Stimulated activated naive CD8-positive, alpha-beta T cell treated with anti-CD3 and anti-CD28 coated beads, Interleukin-15, Interleukin-2, amounts not matched to agents 100 ng/mL and 50 ng/mL, for 24 hours (primary cell): Measurements from ENCODE around the gene XPC.

ENCODE experiments used
- H3K27ac Mint-ChIP-seq: one replicate; pipeline ENCODE4 v1.8.0; 2021; ENCODE audit warnings: mild to moderate bottlenecking, mixed read lengths
- H3K27me3 Mint-ChIP-seq: one replicate; pipeline ENCODE4 v1.8.0; 2021; ENCODE audit warnings: mixed read lengths
- H3K36me3 Mint-ChIP-seq: one replicate; pipeline ENCODE4 v1.8.0; 2021; ENCODE audit warnings: low read depth, mixed read lengths
- H3K4me1 Mint-ChIP-seq: one replicate; pipeline ENCODE4 v1.8.0; 2021; ENCODE audit warnings: low read depth, mixed read lengths
- H3K4me3 Mint-ChIP-seq: one replicate; pipeline ENCODE4 v1.8.0; 2021; ENCODE audit warnings: mild to moderate bottlenecking, mixed read lengths
- H3K9me3 Mint-ChIP-seq: one replicate; pipeline ENCODE4 v1.8.0; 2021; ENCODE audit warnings: mixed read lengths

The XPC gene

DNA sequence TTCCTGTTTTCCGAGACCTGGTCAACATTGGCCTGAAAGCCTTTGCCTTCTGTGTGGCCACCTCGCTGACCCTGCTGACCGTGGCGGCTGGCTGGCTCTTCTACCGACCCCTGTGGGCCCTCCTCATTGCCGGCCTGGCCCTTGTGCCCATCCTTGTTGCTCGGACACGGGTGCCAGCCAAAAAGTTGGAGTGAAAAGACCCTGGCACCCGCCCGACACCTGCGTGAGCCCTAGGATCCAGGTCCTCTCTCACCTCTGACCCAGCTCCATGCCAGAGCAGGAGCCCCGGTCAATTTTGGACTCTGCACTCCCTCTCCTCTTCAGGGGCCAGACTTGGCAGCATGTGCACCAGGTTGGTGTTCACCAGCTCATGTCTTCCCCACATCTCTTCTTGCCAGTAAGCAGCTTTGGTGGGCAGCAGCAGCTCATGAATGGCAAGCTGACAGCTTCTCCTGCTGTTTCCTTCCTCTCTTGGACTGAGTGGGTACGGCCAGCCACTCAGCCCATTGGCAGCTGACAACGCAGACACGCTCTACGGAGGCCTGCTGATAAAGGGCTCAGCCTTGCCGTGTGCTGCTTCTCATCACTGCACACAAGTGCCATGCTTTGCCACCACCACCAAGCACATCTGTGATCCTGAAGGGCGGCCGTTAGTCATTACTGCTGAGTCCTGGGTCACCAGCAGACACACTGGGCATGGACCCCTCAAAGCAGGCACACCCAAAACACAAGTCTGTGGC, 36.6 kb downstream of the XPC start:
- Mint-ChIP-seq H3K36me3 (peaks cover 48% of the 10 kb centered on the region), H3K27me3 (no peaks in the 10 kb centered on the region), H3K27ac (peak overlapping the region; percentile 75), H3K4me1 (peaks cover 50% of the 10 kb centered on the region), H3K4me3 (no peak overlapping the region), H3K9me3 (no peaks in the 10 kb centered on the region)

DNA sequence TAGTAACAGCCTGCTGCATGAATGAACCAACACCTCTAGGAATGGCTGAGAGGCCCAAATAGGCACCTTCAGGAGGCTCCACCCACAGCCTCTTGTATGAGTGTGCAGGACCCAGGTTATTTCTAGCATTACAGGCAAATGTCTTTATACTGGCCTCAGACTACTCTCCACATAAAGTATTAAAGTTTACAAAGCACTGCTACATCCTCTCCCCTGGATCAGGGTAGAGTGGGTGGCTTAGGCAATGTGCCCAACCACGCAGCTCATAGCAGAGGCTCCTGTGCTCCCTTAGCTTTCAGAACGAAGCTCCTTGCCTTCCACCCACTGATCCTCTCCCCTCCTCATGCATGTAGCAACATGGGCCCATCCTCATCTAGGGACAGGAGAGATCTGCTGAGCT, 37.3 kb downstream of the XPC start:
- peaks cover 50% of the 10 kb centered on the region for H3K4me1 Mint-ChIP-seq
- no peak overlapping the region for H3K27ac Mint-ChIP-seq
- no peaks in the 10 kb centered on the region for H3K27me3 Mint-ChIP-seq
- H3K36me3 Mint-ChIP-seq: peaks cover 44% of the 10 kb centered on the region
- no peaks in the 10 kb centered on the region for H3K9me3 Mint-ChIP-seq
- H3K4me3 Mint-ChIP-seq: no peak overlapping the region

DNA sequence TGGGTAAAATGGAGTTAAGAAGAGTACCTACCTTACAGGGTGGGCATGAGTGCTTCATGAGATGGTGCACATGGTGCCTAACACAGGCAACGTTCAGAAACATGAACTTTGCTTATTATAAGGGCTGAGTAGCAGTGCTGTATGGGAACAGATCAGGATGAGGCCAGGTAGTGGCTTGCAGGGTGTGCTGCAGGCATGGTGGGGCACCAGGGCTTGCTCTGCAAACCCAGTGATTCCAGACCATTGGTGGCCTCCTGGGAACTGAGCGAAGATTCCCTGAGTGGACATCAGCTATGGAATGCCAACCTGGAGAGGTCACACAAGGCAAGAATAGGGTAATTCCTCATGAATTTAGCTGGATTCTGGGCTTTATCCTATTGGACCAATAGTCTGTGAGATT, 37.7 kb downstream of the XPC start:
- Mint-ChIP-seq H3K4me3 (no peak overlapping the region), H3K27ac (no peak overlapping the region), H3K4me1 (peaks cover 50% of the 10 kb centered on the region), H3K36me3 (peaks cover 49% of the 10 kb centered on the region), H3K27me3 (no peaks in the 10 kb centered on the region), H3K9me3 (no peaks in the 10 kb centered on the region)

DNA sequence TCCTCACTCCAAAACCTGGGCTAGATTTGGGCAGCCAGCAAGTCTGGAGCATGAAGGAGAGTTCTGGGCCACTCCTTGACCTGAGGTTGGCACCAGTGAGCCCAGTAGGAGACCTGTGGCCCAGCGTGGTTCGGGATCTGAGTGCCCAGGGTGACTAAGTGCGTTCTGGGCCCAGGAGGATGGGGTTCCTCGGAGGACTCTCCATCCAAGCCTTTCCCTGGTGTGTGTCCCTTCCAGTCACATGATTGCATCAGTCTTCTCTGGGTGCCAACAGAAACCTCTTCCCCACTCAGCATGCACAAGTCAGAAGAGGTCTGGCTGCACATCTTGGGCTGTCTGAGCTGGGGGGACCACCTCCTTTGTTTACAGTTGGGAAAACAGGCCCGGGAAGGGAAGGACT, 38.6 kb downstream of the XPC start:
- H3K27ac Mint-ChIP-seq: no peak overlapping the region
- peaks cover 43% of the 10 kb centered on the region for H3K4me1 Mint-ChIP-seq
- H3K9me3 Mint-ChIP-seq: no peaks in the 10 kb centered on the region
- no peaks in the 10 kb centered on the region for H3K27me3 Mint-ChIP-seq
- H3K36me3 Mint-ChIP-seq: peaks cover 49% of the 10 kb centered on the region
- H3K4me3 Mint-ChIP-seq: no peak overlapping the region

DNA sequence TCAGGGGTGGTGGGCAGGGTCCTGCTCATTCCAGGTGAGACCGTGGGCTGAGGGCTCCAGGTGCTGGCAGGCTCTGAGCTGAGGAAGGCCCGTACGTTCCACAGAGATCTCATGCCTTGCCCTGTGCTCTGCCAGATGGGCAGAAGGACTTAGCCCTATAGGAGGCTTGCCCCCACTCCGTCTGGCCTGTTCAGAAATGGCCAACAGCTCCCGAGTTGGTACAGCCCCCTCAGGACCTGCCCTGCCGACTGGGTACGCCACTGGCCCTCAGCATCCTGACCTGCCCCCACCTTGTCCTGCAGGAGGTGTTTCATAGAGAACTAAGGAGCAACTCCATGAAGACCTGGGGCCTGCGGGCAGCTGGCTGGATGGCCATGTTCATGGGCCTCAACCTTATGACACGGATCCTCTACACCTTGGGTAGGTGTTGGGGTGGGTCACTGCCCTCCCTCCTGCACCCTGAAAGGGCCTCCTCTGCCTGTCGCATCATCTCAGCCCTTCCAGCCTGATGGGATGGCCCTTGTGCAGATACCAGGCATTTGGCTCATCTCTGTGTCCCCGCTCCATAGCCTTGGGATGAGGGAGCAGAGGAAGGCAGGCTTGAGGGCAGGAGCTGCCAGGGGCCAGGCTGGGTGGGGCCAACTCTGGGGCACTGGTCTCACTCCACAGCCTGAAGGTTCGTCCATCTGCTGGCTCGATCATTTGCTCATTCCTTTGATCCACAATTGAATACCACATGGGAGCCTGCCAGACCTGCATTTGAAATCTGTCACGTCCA, 39.3 kb downstream of the XPC start:
- Mint-ChIP-seq H3K4me3 (no peak overlapping the region), H3K4me1 (peaks cover 36% of the 10 kb centered on the region), H3K9me3 (no peaks in the 10 kb centered on the region), H3K36me3 (peaks cover 52% of the 10 kb centered on the region), H3K27me3 (no peaks in the 10 kb centered on the region), H3K27ac (no peak overlapping the region)

DNA sequence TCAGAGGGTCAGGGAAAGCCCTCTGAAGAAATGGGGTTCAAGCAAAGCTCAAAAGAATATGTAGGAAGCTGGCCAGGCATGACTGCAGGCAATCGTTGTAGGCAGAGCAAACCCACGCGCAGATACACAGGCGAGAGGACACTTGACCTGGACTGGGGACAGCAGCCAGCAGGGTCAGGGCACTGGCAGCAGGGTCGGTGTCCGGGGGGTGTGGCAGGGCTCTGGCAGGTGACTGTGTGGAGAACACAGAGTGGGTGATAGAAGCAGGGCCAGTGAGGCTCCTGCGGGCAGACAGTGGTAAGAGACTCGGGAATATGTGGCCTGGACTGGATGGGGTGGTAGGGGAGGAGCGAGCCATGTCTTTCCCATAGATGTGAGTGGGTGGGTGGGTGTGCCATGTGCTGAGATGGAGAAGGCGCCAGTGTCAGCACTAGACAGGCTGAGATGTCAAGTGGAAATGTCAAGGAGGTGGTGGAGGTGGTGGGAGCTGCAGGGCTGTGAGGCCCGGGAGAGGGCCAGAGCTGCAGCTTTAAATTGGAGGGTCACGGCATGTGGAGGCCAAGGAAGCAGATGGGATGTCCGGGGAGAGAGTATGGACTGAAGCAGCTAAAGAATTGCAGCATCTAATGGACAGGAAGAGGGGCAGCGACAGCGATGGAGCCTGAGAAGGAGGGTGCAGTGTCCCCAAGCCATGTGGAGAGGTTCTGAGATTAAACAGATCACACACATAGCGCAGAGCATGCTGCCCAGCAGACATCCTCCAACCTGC, 40.1 kb downstream of the XPC start:
- H3K9me3 Mint-ChIP-seq: no peaks in the 10 kb centered on the region
- no peak overlapping the region for H3K4me3 Mint-ChIP-seq
- H3K36me3 Mint-ChIP-seq: peaks cover 55% of the 10 kb centered on the region
- H3K27ac Mint-ChIP-seq: no peak overlapping the region
- H3K4me1 Mint-ChIP-seq: peaks cover 29% of the 10 kb centered on the region
- no peaks in the 10 kb centered on the region for H3K27me3 Mint-ChIP-seq

DNA sequence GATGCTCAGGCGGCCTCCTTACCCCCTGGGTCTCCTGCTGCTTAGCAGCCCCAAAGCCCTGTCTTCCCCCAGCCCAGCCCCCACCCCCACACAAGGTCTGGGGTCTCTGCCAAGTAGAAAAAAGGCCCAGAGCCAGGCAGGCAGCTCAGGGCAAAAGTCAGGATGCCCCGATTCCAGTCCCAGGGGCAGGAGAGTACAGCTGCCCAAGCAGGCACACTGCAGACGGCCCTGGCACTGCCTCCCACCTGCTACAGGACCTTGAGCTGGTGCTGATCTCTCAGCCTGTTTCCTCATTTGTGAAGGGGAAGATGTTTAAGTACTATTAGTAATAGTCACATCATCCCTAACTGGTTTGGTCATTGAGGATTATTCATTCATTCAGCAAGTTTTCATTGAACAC, 41.0 kb downstream of the XPC start:
- no peaks in the 10 kb centered on the region for H3K9me3 Mint-ChIP-seq
- H3K36me3 Mint-ChIP-seq: peaks cover 61% of the 10 kb centered on the region
- no peak overlapping the region for H3K27ac Mint-ChIP-seq
- H3K4me3 Mint-ChIP-seq: no peak overlapping the region
- H3K4me1 Mint-ChIP-seq: peaks cover 21% of the 10 kb centered on the region
- no peaks in the 10 kb centered on the region for H3K27me3 Mint-ChIP-seq

DNA sequence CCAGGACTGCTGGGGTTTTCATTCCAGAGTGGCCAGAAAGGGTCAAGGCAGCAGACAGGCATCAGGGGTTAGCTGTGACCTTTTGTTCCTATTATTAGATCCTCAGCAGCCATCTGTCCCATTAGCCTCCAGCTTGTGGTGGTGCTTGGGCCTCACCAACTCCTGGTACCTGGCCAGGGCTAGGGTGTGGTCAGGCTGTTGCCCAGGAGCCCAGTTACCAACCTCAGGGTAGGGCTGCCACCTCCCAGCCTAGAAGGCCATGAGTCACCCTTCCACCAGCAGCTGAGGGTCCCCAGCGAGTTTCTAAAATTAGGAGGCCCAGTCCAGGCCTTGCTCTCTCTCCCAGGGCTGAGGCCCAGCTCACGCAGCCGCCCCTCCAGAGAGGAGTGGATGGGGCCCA, 41.4 kb downstream of the XPC start:
- Mint-ChIP-seq H3K4me1 (peaks cover 16% of the 10 kb centered on the region), H3K9me3 (no peaks in the 10 kb centered on the region), H3K27me3 (no peaks in the 10 kb centered on the region), H3K27ac (no peak overlapping the region), H3K36me3 (peaks cover 59% of the 10 kb centered on the region), H3K4me3 (no peak overlapping the region)

DNA sequence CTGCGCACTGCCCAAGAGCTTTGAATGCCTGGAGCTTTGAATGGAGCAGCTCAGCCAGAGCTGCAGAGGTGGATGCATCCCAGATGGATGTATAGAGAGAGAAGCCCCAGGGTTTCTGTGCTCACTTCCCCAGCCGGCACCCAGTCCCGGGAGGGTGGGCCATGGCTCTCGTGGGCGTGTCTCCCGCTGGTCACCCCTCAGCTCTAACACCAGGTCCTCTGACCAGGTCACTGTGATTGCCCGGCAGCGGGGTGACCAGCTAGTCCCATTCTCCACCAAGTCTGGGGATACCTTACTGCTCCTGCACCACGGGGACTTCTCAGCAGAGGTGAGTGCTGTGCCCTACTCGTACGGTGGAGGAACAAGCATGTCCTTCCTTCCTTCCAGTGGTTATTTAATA, 42.8 kb downstream of the XPC start:
- Mint-ChIP-seq H3K9me3 (no peaks in the 10 kb centered on the region), H3K4me3 (no peak overlapping the region), H3K36me3 (peaks cover 65% of the 10 kb centered on the region), H3K27me3 (no peaks in the 10 kb centered on the region), H3K4me1 (peaks cover 4% of the 10 kb centered on the region), H3K27ac (no peak overlapping the region)

DNA sequence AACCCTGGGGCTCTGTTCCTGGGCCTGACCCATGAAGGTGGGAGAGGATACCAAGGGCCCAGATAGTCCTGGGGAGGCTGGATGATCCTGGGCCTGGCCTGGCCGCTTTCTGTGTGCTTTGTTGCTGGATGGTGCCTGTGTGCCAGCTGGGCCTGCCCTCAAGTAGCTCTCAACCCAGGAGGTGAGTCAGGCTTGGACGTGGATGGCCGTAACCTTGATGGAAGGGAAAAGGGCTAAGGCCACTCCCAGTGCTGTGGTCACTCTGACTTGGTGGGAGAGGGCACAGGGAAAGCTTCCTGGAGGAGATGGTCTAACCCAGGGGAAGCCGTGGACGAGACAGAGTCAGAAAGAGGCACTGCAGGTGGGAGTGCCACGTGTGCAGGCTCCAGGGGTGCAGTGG, 44.1 kb downstream of the XPC start:
- no peak overlapping the region for H3K27ac Mint-ChIP-seq
- no peaks in the 10 kb centered on the region for H3K4me1 Mint-ChIP-seq
- H3K9me3 Mint-ChIP-seq: no peaks in the 10 kb centered on the region
- no peak overlapping the region for H3K4me3 Mint-ChIP-seq
- no peaks in the 10 kb centered on the region for H3K27me3 Mint-ChIP-seq
- peaks cover 65% of the 10 kb centered on the region for H3K36me3 Mint-ChIP-seq

DNA sequence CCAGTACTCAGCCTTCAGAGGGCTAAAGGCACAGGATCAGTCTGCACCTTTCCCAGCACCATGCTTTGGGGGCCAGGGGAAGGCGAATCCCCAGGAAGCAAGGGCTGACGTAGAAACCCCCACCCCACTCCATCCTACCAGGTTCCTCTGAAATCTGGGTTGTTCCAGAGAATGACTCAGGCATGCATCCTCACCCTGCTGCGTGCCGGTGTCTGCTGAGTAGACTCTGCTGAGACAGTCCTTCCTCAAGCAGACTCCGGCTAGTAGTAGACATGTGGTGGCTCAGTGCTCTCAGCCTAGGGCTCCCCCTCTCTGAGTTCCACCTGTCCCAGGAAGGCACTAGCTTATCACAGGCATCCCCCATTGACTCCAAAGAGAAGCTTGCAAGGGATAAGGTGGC, 44.5 kb downstream of the XPC start:
- no peak overlapping the region for H3K27ac Mint-ChIP-seq
- no peaks in the 10 kb centered on the region for H3K9me3 Mint-ChIP-seq
- peaks cover 69% of the 10 kb centered on the region for H3K36me3 Mint-ChIP-seq
- no peaks in the 10 kb centered on the region for H3K27me3 Mint-ChIP-seq
- H3K4me3 Mint-ChIP-seq: no peak overlapping the region
- H3K4me1 Mint-ChIP-seq: no peaks in the 10 kb centered on the region

DNA sequence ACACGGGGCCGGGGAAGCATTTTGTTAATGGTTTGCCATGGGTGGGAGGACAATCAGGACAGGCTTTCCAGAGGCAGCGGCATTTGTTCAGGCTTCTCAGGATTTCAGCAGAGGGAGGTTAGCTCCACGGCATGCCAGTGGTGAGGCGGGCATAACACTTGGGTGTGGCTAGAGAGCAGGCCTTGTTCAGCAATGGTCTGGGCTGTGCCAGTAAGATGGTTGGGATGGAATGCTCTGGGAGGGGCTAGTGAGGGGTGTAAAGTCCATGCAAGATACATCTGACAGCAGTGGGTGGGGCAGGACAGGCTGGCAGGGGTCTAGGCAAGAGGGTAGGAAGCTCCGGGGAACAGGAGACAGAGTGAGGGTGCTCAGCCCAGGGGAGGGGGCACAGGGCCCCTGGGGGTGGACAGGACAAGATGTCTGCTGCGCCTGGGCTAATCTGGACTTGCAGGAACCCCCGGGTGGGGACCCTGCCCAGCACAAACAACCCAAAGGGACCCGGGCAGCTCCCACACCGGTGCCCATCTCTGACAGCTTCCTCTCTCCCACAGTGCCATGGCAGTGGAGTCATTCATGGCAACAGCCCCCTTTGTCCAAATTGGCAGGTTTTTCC, 45.1 kb downstream of the XPC start:
- Mint-ChIP-seq H3K36me3 (peaks cover 73% of the 10 kb centered on the region), H3K27me3 (no peaks in the 10 kb centered on the region)

DNA sequence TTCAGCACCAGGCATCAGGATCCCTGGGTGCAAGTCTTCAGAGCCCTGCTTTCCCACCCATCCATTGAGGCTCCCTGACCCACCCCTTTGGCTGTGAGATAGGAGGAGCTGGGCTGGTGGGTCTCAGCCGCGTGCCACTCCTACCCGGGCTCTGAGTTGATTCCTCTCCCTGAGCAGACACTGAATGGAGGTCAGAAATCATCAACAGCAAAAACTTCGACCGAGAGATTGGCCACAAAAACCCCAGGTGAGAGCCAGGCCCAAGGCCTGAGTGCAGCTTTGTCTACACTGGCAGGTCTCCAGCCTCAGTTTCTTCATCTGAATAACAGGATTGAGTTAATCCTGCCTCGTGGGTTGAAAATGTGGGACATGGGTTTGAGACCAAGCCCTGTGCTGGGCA, 45.7 kb downstream of the XPC start:
- H3K27ac Mint-ChIP-seq: no peak overlapping the region
- H3K27me3 Mint-ChIP-seq: no peaks in the 10 kb centered on the region
- no peak overlapping the region for H3K4me3 Mint-ChIP-seq
- peaks cover 73% of the 10 kb centered on the region for H3K36me3 Mint-ChIP-seq
- H3K4me1 Mint-ChIP-seq: peaks cover 8% of the 10 kb centered on the region
- H3K9me3 Mint-ChIP-seq: no peaks in the 10 kb centered on the region

More for the DNA sequence above, 45.1 kb downstream of the XPC start:
- no peaks in the 10 kb centered on the region for H3K9me3 Mint-ChIP-seq
- H3K4me1 Mint-ChIP-seq: peaks cover 2% of the 10 kb centered on the region
- H3K27ac Mint-ChIP-seq: peak overlapping the region; percentile 45
- no peak overlapping the region for H3K4me3 Mint-ChIP-seq

DNA sequence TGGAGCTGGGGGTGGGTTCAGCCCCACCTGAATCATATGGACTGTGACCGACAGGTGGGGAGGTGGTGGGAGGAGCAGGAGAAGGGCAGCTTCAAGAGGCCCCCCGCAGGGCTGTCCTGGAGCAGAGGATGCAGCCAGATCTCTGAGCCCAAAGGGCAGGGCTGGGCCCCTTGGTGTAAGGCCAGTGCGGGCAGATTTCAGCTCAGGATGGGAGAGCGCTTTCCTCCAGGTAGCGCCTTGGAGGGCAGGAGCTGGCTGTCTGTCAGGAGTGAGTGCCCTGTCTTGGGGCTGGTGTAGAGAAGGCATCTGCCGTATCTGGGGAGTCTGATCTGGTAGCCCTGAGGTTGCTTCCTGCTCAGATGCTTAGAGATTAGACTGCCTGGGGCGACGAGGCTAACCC, 46.3 kb downstream of the XPC start:
- Mint-ChIP-seq H3K4me3 (no peak overlapping the region), H3K27me3 (no peaks in the 10 kb centered on the region), H3K27ac (no peak overlapping the region), H3K4me1 (peaks cover 13% of the 10 kb centered on the region), H3K9me3 (no peaks in the 10 kb centered on the region), H3K36me3 (peaks cover 77% of the 10 kb centered on the region)

DNA sequence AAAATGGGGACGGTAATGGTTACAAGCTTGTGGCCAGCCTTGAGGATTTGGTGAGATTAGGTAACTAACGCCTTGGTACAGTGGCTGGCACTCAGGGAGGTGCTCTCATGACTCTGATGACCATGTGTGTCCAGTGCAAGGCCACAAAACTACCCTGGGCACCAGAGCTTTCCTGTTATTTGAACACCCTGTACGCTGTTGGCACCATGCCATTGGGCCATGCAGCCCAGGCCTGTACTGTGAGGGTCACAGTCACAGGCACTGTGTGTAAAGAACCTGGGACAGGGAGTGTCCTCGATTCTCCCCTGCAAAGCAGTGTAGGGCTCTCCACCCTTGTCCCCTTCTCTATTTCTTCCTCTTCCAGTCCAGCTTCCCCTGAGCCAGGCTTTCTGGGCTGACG, 47.3 kb downstream of the XPC start:
- no peak overlapping the region for H3K4me3 Mint-ChIP-seq
- no peaks in the 10 kb centered on the region for H3K9me3 Mint-ChIP-seq
- peaks cover 75% of the 10 kb centered on the region for H3K36me3 Mint-ChIP-seq
- H3K27ac Mint-ChIP-seq: no peak overlapping the region
- H3K27me3 Mint-ChIP-seq: no peaks in the 10 kb centered on the region
- peaks cover 23% of the 10 kb centered on the region for H3K4me1 Mint-ChIP-seq
